ENCODE measurements around the gene TMPRSS4.

Gene TMPRSS4

GRCh38 chr11:118079491-118079890, 2.6 kb downstream of the TMPRSS4 start:
- DNase-seq (ENCODE audit: low read depth) = no peak
- H3K4me3 ChIP-seq (ENCODE audit: low read depth, low read length) = no peak overlapping the region
- TF ChIP-seq MAX (IDR thresholded peaks at IDR 0.05; ENCODE audit: low read depth, low read length) = no peak
- no peak for TF ChIP-seq MYC (IDR thresholded peaks at IDR 0.05; ENCODE audit: low read depth, low read length)
- TF ChIP-seq CTCF (IDR thresholded peaks at IDR 0.05; ENCODE audit: low read depth, low read length) = no peak
- TF ChIP-seq POLR2A (IDR thresholded peaks at IDR 0.05; ENCODE audit: extremely low read depth, insufficient read length) = no peak

GRCh38 chr11:118080296-118080695, 3.4 kb downstream of the TMPRSS4 start:
- no peak overlapping the region for H3K4me3 ChIP-seq (ENCODE audit: low read depth, low read length)
- TF ChIP-seq MAX (IDR thresholded peaks at IDR 0.05; ENCODE audit: low read depth, low read length) (no peak), POLR2A (IDR thresholded peaks at IDR 0.05; ENCODE audit: extremely low read depth, insufficient read length) (no peak), CTCF (IDR thresholded peaks at IDR 0.05; ENCODE audit: low read depth, low read length) (no peak), MYC (IDR thresholded peaks at IDR 0.05; ENCODE audit: low read depth, low read length) (no peak)

GRCh38 chr11:118081241-118081958, 4.5 kb downstream of the TMPRSS4 start:
- peak; percentile 96 for DNase-seq (ENCODE audit: low read depth)
- TF ChIP-seq POLR2A (IDR thresholded peaks at IDR 0.05; ENCODE audit: extremely low read depth, insufficient read length) (no peak), MAX (IDR thresholded peaks at IDR 0.05; ENCODE audit: low read depth, low read length) (peak; percentile 94), MYC (IDR thresholded peaks at IDR 0.05; ENCODE audit: low read depth, low read length) (peak; percentile 90)

More at GRCh38 chr11:118080296-118080695, 3.4 kb downstream of the TMPRSS4 start:
- no peak for DNase-seq (ENCODE audit: low read depth)

GRCh38 chr11:118082880-118083552, 6.1 kb downstream of the TMPRSS4 start:
- DNase-seq (ENCODE audit: low read depth) = peak; percentile 84
- no peak overlapping the region for H3K4me3 ChIP-seq (ENCODE audit: low read depth, low read length)
- no peak for TF ChIP-seq CTCF (IDR thresholded peaks at IDR 0.05; ENCODE audit: low read depth, low read length)
- TF ChIP-seq MAX (IDR thresholded peaks at IDR 0.05; ENCODE audit: low read depth, low read length) = peak; percentile 32; the same call in 1 of the 2 replicates
- TF ChIP-seq POLR2A (IDR thresholded peaks at IDR 0.05; ENCODE audit: extremely low read depth, insufficient read length) = no peak
- TF ChIP-seq MYC (IDR thresholded peaks at IDR 0.05; ENCODE audit: low read depth, low read length) = peak; percentile 24; the same call in 1 of the 2 replicates

More at GRCh38 chr11:118081241-118081958, 4.5 kb downstream of the TMPRSS4 start:
- no peak overlapping the region for H3K4me3 ChIP-seq (ENCODE audit: low read depth, low read length)

- H3K4me3 ChIP-seq (ENCODE audit: low read depth, low read length) = peak overlapping the region; percentile 32
- peak; percentile 95 for DNase-seq (ENCODE audit: low read depth)
- TF ChIP-seq MYC (IDR thresholded peaks at IDR 0.05; ENCODE audit: low read depth, low read length) = 0 out of 2 replicates have a peak, but pooled peaks have one; percentile 68
- no peak for TF ChIP-seq CTCF (IDR thresholded peaks at IDR 0.05; ENCODE audit: low read depth, low read length)
- 0 out of 2 replicates have a peak, but pooled peaks have one; percentile 33 for TF ChIP-seq MAX (IDR thresholded peaks at IDR 0.05; ENCODE audit: low read depth, low read length)
- TF ChIP-seq POLR2A (IDR thresholded peaks at IDR 0.05; ENCODE audit: extremely low read depth, insufficient read length) = no peak
These were observed 7.4 kb downstream of the TMPRSS4 start for GRCh38 chr11:118084247-118084646.

GRCh38 chr11:118084656-118085055, 7.8 kb downstream of the TMPRSS4 start:
- no peak for DNase-seq (ENCODE audit: low read depth)
- no peak overlapping the region for H3K4me3 ChIP-seq (ENCODE audit: low read depth, low read length)
- TF ChIP-seq MAX (IDR thresholded peaks at IDR 0.05; ENCODE audit: low read depth, low read length) (no peak), POLR2A (IDR thresholded peaks at IDR 0.05; ENCODE audit: extremely low read depth, insufficient read length) (no peak), MYC (IDR thresholded peaks at IDR 0.05; ENCODE audit: low read depth, low read length) (no peak), CTCF (IDR thresholded peaks at IDR 0.05; ENCODE audit: low read depth, low read length) (no peak)
